Endometrial microvascular endothelial cells (primary cell): Measurements from ENCODE around the gene TMEM120A. TPM values are rescaled to one million over a fixed set of nuclear protein-coding genes. Genes with fewer than 3 reads are reported as not detected.

Experiments
- in situ Hi-C: cut with HindIII; loops from 2 replicates; pipeline ENCODE4 v1.10.0; 2017; ENCODE audit warnings: low sequenced_read_pairs, low pct_unique_long_range_greater_than_20kb; ENCODE audit errors: inconsistent ontology term
- total RNA-seq: library from RNA; depleted of rRNA; stranded (reverse); fragments of >200 nt; gene quantifications from one replicate; pipeline ENCODE4 v1.2.3, GENCODE V29; 2015; ENCODE audit errors: inconsistent ontology term

TMEM120A gene
- total RNA-seq, 1 donor from 2014 or later, result 12.0 TPM

GRCh38 chr7:75983471-75984129 is 10.8 kb downstream of the TMEM120A start:
- in situ Hi-C loops, result no loop called here

DNA sequence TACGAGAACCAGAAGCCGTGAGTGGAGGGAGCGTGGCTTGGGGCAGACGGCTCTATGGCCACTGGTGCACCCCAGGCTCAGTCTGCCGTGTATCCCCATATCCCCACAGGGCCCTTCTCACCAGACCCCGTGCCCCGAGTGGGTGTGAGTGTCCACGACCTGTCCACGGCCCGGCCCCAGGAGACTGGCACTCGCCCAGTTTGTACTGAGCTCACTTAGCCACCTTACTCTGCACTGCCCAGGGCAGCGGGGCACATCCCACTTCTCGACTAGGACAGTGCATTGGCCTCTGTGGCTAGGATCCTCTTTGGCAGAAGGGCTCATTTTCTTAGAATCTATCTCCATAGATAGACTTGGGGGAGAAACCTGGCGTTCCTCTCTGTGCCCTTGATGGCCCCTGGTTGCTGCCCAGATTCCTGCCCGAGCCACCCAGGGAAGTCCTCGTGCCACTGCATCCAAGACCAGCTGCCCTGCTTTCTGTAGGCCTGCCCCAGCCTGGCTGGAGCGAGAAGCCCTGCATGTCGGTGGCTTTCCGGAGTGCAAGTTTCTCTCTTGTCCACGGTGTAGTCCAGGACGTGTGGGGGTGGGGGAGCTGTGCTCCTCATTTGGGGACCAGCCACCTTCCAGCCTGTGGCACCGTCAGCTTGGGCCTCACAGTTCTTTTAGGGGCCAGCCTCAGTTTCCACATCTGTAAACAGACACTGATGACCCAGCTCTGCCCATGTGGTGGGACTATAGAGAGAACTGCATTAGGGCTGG is 11.9 kb downstream of the TMEM120A start:
- in situ Hi-C loops, result no loop called here

- in situ Hi-C loops, result no loop called here
Measured at GRCh38 chr7:75981453-75982305, 12.7 kb downstream of the TMEM120A start.

- in situ Hi-C loops, result no loop called here
Measured at GRCh38 chr7:75981203-75981452, 13.3 kb downstream of the TMEM120A start.

GRCh38 chr7:75980430-75981202 is 13.8 kb downstream of the TMEM120A start:
- in situ Hi-C loops, result no loop called here

- in situ Hi-C loops, result no loop called here
Measured at GRCh38 chr7:75979759-75980429, 14.5 kb downstream of the TMEM120A start.

GRCh38 chr7:75977743-75978142 is 16.7 kb downstream of the TMEM120A start:
- in situ Hi-C loops, result no loop called here

DNA sequence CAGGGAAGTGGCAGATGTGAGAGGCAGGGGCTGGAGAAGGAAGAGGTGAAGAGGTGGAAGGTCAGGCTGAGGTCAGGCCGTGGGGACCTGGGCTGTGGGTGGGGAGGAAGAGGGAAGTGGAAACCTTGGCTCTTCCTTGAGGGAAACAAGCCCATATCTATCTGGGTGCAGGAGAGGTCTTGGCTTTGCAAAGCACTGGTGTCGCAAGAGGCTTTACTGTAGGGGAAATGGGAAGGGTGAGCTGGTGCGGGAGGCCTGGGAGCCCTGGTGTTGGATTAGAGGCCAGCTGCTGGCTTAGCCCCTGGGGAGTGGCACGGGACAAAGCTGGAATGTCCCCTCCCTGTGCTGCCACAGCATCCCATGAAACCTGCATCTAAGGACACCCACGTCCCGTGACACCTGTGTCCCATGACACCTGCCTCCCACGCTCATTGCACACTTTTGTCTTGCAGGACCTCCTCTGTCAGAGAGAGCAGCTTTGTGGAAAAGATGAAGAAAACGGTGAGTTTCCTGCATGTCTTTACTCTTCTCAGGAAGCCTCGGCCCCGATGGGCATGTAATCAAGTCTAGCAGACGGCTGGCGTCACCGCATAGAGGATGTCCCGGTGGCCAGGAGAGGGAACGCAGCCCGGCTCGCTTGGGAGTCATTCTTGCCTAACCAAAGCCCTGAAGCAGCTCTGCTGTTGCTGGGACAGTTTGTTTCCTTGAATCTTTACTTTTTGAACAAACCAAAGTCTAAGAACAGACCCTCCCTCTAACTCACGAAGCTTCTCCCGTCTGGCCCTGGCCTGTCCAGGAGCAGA is 22.2 kb downstream of the TMEM120A start:
- in situ Hi-C loops, result no loop called here

GRCh38 chr7:75971309-75971960 is 23.0 kb downstream of the TMEM120A start:
- in situ Hi-C loops, result no loop called here

DNA sequence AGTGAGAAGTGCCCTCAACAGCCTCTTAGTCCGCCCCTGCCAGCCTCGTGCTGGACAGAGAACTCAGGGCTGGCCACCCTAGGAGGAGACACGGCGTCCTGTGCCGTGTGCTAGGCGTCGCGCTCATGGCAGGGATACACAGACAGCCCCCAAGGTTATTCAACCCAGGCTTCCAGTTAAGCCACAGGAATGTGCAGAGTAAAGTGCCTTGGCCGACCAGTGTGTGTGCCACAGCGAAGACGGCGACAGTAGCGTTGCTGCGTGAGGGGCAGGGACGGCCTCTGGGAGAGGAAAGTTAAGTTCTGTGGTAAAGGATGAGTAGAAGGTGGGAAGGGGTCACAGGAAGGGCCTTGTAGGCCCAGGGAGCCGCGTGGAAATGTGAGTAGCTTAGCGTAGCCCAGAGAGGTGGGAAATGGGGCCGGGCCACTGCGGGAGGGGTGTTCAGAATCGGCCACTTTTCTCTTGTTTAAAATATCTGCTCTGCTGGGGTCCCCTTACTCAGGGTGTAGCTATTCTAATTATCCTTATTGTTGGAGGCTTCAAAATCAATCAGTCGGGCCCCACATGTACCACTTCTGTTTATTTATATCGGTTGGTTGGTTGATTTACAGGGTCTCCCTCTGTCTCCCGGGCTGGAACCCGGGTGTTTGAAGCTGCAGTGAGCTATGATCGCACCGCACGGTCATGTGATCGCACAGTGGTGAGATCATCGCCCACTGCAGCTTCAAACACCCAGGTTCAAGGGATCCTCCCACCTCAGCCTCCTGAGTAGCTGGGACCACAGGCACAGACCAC is 24.5 kb downstream of the TMEM120A start:
- in situ Hi-C loops, result no loop called here

DNA sequence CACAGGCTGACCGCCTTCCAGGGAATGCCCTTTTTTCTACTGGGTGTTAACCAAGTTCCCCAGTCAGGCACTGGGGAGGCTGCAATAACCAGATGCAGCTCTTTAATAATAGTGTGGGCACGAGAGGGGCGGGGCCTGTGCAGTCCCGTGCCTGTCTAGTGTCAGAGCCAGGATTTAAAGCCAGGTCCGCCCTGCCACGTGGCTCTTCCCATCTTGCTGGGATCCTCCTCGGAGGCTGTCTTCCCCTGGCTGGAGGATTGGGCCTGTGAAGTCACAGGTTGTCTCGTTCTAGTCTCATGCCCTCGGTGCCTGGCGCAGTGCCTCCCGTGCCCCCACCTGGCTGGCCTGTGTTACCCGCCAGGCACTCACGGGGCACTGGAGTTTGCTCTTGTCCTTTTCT is 25.2 kb downstream of the TMEM120A start:
- in situ Hi-C loops, result no loop called here

DNA sequence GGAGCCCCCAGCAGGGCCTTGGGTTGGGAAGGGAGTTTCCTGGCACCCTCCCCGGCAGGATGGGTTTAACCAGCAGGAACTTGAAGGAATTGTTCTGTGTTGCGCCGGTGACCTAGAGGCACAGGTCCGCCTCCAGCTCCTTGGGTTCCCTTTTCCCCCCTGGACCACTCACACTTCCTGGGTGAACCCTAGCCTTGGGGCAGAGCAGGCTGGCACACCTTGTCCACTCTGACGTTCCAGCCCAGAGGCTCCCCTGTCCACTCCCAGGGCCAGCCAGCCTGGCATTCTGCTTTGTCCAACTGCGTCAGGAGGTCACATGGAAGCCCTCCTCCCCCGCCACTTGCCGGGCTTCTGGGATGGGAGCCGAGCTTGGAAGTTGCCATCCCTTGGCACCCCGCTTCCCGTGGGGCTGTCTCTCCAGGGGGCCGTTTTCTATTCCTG is 25.8 kb downstream of the TMEM120A start:
- in situ Hi-C loops, result no loop called here

DNA sequence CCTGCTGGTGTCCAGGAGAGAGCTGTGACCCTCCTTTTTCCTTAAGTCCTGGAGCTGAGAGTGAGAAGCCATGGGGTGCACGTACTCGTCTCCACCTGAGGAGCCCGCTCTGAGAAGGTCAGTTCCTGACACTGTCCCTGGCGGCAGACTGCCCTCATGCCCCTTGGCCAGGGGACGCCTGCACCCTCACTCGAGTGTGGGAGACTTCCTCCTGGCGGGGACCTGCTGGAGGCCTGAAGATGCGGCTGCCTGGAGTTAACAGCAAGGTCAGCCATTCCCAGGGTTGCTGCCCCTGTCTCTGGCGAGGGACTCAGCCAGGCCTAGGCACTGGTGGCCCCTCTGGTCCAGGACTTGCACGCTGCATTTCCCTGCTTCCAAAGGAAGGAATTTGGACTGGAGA is 26.4 kb downstream of the TMEM120A start:
- in situ Hi-C loops, result no loop called here

- in situ Hi-C loops, result no loop called here
Measured at GRCh38 chr7:75967487-75967997, 26.9 kb downstream of the TMEM120A start.

- in situ Hi-C loops, result no loop called here
Measured at GRCh38 chr7:75967055-75967454, 27.3 kb downstream of the TMEM120A start.

DNA sequence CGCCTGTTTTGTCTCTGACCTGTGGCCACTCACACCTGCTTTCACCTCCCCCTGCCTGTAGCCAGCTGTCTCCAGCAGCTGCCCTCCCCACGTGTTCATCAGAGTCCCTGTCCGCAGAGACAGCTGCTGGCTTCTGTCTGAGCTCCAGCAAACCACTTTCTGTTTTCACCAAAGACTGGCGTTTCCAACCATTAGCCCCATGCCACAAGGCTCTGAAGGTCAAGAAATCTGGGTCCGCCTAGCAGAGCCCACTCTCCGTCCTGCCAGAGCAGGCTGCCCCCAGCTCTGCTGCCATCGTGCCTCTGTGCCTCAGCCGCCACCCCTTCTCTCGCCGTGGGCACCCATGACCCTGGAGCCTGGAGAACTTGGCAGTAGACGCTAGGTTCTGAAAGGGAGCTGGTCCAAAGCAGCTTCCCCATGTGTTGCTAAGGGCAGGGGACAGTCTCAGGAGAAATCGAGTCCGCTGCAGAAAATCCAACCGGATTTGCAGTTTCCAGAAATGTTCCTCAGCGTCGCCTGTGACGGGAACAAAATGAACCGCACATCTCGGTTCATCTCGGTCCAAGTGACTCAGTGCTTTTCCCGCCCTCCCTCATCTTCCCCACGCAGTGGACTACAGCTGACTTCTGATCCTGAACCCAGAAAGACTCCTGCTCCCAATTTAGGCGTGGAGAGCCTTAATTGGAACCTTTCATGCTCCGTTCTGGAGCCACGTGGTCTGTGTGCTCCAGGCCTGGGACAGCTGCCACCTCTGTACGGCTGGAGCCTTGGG is 28.0 kb downstream of the TMEM120A start:
- in situ Hi-C loops, result no loop called here
